Measurements from ENCODE around the gene CHD9.
"Not testable (repeated sequence)": the region's sequence is repeated elsewhere in the genome, so short reads cannot be mapped to it uniquely, and the experiment has no call there.

Gene CHD9

DNA sequence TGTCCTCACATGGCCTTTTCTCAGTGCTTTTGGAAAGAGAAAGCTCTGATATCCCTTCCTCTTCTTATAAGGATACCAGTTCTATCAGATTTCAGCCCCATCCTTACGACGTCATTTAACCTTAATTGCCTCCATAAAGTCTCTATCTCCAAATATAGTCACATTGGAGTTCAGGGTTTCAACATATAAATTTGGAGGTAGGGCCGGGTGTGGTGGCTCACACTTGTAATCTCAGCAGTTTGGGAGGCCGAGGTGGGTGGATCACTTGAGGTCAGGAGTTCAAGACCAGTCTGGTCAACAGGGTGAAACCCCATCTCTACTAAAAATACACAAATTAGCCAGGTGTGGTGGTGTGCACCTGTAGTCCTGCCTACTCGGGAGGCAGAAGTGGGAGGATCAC lies 7.3 kb upstream of the CHD9 start:
- not testable (repeated sequence) for DNase-seq

DNA sequence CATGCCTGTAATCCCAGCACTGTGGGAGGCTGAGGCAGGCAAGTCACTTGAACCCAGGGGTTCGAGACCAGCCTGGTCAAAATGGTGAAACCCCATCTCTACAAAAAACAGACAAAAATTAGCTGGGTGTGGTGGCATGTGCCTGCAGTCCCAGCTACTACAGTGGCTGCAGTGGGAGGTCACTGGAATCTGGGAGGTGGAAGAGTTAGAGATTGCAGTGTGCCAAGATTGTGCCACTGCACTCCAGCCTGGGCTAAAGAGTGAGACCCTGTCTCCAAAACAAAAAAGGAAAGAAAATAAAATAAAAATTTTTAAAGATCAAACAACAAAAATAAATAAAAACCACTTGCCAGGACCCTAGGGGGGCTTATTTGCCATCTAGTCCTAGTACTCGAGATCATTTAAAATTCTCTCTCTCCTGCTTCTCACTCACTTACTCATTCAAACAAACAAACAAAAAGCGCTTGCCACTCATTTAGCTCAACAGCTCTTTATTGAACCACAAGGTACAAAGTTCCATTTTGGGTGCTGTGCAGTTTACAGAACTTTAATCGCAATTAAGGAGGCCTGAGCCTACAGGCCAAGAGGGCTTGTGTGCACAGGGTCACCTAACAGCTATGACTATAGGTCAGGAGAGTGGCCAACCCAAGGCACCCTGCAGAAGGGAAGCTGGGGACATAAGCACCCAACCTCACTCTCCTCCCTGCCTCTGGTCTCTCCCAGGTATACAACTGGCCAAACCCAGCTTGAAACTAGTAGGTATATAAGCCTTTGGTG lies 6.5 kb upstream of the CHD9 start:
- no peak for DNase-seq

DNA sequence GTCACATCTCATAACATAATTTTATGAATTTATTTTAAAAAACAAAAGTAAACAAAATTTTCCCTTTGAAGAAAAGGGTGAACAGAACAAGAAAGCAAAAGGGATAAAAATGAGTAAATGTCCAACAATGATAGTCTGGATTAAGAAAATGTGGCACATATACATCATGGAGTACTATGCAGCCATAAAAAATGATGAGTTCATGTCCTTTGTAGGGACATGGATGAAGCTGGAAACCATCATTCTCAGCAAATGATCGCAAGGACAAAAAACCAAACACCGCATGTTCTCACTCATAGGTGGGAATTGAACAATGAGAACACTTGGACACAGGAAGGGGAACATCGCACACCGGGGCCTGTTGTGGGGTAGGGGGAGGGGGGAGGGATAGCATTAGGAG lies 3.5 kb upstream of the CHD9 start:
- DNase-seq: not testable (repeated sequence)

DNA sequence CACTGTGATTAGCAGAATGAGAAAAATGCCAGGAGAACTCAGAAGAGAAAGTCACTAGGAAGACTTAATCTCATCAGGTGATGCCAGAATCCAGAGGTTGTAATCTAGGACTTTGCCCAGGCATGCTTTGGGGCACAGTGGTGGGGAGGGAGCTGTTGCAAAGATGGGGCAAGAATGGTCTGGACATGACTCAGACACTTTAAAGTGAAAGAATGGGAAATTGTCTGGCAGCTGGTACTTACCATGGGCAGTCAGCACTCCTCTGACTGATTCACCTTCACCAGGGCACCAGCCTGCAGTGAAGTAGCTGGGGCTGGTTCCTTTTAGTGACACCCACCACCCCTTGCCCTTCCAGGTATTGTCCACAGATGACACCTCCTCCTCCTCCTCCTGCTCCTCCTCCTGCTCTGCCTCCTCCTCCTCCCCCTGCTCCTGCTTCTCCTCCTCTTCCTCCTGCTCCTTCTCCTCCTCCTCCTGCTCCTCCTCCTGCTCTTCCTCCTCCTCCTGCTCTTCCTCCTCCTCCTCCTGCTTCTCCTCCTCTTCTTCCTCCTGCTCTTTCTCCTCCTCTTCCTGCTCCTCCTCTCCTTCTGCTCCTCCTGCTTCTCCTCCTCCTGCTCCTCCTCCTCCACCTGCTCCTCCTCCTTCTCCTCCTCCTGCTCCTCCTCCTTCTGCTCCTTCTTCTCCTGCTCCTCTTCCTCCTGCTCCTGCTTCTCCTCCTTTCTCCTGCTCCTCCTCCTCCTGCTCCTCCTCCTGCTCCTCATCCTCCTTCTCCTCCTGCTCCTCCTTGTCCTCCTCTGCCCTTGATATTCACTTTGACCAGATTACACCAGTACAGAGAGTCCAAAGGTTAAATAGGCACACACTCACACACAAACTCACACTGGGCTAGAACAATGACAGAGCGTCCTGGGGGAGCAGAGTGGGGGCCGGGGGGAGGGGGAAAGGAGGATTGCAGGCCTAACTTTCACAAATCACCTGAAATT lies 2.0 kb upstream of the CHD9 start, which contains the start of gene CHD9NB:
Gene CHD9NB, minus strand, starts transcription at position 379 of the 983 bp plus-strand sequence. CDS start 8,739 bp downstream, outside the sequence.
- peak; percentile 11 for DNase-seq

DNA sequence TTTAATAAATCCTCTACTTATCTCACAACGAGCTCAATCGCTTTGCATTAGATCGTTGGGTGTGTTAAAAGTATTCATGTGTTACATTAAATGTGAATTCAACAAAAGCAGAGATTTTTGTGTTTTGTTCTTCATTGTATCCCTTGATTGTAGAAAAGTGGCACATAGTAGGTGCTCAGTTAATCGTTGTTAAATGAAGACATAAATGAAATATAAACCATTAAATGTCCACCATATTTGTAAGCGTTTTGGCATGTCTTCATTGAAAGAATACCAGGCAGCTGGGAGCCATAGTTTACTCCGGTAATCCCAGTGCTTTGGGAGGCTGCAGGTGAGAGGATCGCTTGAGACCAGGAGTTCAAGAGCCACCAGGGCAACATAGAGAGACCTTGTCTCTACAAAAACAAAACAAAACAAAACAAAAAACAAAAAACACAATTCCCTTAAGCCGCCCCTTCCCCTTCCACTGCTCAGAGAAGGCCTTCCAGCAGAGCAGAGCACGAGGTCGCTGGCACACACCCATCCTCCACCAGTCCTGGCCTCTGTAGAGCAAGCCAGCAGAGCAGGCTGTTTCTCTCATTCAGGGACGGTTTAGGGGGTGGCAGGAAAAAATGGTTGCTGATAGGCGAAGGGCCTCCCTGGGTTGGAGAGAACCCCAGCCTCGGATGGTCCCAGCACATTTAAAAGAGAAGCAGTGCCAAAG lies 673 bp upstream of the CHD9 start:
- no peak for DNase-seq

DNA sequence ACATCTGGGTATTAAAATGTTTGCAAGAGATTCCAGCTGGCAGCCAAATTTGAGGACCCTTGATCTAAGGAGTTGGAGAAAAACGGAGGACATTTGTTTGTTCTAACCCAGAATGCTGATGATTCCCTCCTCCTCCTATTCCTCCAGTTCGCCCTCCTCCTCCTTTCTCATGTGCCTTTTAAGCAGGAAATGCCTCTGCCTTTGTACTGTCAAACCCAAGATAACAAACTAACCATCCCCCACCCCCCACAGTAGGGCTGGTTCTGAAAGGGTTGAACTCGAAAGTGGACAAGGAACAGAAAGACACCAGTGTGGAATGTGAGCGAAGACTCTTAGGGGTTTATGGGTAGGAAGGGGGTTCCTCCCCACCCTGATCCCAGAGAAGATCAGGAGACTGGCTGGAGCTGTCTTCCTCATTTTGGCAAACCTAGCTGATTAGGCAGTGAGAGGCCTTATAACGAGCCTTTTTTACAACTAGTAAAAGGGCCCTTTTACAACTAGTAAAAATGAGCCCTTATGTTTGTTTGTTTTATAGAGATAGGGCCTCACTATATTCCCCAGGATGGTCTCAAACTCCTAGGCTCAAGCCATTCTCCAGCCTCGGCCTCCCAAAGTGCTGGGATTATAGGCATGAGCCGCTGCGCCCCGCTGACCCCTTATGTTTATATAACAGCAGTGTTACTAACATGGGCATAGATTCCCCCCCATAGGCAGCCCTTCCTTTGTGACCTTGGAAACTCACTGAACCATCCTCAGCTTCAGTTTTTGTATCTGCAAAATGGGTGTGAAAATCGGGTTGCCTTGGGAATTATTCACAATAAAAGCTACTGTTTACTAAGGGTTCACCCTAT lies 975 bp downstream of the CHD9 start:
- no peak for DNase-seq

DNA sequence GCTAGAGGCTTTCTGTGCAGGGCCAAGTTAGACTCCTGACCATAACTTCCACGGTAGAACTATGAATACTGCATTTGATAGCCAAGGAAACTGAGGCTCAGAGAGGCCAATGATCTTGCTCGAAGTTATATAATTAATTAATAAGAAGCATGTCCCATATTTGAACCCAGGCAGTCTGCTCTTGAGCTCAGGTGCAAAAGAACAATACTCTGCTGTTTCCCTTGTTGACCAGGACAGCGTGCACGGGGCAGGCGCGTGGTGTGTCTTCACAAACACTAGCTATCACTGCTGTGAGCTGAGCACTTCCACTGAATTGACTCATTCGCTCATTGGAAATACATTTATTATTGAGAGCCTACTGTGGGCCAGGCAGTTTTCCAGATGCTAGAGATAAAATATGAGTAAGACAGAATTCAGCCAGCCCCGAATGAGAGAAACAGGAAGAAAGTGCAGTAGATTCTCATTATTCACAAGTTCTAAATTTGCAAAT lies 1.6 kb downstream of the CHD9 start:
- DNase-seq: no peak

DNA sequence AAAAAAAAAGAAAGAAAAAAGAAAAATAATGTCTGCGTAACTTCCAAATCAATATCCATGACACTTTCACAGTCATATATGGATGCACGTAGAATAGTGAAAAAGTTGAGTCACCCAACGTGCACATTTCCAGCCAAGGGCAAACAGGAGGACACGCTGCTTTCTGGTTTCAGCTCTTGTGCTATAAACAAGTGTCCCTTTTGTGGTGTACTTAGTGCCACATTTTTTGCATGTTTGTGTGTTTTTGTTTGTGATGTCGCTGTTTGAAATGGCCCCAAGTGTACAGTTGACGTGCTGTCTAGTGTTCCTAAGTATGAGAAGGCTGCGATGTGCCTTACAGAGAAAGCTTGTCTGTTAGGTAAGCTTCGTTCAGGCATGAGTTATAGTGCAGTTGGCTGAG lies 2.9 kb downstream of the CHD9 start:
- DNase-seq: no peak

DNA sequence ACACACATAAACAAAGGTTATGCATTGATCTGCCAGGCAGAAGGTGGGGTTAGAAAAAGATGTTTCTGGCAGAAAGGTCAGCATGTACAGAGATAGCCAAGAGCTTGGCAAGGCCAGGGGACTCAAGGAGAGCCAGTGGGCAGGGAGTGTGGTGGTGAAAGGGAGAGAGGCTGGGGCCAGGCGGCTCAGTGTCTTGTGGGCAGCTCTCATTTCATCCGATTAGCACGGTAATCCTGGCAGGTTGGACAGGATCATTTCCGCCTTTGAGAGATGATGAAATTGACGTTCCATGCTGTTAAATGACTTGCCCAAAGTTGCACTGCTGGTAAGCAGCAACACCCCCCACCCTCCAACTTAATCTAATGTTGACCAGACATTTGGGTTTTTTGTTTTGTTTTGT lies 3.6 kb downstream of the CHD9 start:
- no peak for DNase-seq

DNA sequence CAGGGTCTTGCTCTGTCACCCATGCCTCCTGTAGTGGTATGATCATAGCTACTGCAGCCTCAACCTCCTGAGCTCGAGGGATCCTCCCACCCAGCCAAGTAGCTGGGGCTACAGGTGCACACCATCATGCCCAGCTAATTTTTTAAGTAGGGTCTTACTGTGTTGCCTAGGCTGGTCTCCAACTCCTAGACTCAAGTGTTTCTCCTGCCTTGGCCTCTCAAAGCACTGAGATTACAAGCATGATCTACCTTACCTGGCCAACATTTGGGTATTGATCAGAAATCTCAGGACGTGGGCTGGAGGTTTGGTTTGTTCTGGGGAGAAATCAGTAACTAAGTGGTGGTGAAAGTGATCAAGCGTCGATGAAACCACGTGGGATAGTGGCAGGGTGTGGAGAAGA lies 4.1 kb downstream of the CHD9 start:
- no peak for DNase-seq

DNA sequence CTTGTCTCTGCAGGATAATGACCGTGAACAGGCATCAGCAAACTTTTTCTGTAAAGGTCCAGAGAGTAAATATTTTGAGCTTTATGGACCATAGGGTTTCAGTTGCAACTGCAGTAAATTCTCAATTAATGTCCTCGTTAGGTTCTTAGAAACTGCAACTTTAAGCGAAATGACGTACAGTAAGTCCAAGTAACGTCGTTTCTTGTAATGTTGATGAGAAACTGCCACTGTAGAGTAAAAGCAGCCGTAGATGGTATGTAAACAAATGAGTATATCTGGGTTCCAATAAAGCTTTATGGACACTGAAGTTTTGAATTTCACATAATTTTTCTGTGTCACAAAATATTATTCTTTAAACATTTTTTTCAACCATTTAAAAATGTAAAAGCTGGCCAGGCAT lies 4.9 kb downstream of the CHD9 start:
- DNase-seq: no peak

DNA sequence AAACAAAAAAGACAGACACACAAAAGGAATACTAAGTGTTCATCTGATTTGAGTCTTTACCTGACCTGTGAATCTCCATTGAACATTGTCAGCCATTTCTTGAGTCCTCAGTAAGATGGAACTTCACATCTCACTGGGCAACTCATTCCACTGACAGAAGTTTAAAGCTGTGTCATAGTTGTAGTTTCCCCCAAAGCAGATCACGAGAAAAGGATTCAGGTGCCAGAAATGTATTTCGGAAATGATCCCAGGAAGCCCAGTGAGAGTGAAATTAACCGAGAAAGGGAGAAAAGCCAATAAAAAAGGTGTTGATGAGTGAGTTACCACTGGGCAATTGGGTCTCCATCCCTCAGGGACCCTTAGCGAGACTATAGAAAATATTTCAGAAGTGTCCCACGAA lies 6.5 kb downstream of the CHD9 start:
- DNase-seq: no peak

DNA sequence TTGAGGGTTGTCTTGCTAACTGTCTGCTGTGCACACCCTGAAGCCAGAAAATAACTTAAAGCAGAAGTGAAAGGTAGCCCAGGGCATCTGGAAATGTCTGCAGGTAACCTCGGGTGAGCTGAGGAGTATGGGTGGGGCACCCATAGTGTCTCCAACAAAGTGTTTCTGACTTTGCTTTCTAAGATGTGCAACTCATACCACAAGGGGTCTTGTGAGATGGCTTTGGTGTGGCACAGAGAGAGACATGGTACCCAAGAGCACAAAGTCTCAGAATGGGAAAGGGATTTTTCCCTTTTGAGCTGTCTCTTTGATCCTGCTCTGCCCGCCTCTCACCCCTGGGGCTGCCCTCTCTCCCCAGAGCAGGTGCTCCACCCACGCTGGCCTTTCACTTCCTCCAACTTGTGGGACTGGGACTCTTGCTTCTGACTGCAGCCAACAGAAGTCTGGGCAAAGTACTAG lies 6.9 kb downstream of the CHD9 start:
- no peak for DNase-seq

DNA sequence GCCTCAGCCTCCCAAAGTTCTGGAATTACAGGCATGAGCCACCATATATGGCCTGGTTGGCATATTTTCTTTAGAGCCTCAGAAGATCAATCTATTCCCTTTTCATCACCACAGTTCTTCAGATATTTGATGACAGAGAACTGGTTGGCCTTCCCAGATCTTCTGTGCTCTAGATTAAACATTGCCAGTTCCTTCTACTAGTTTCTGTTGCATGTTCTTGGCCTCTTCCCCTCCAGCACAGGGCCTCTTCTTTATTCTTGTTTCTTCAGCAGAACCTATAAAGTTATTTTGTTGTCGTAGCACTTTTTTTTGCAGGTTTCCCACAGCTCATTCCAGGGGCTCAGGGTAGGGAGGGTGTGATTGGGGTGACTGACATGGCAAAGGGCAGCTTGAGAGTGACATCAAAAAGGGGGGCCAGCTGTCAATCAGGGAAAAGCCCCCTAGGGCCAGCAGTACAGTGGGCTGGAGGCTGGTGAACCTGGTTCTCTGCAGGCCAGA lies 9.3 kb downstream of the CHD9 start:
- DNase-seq: no peak

DNA sequence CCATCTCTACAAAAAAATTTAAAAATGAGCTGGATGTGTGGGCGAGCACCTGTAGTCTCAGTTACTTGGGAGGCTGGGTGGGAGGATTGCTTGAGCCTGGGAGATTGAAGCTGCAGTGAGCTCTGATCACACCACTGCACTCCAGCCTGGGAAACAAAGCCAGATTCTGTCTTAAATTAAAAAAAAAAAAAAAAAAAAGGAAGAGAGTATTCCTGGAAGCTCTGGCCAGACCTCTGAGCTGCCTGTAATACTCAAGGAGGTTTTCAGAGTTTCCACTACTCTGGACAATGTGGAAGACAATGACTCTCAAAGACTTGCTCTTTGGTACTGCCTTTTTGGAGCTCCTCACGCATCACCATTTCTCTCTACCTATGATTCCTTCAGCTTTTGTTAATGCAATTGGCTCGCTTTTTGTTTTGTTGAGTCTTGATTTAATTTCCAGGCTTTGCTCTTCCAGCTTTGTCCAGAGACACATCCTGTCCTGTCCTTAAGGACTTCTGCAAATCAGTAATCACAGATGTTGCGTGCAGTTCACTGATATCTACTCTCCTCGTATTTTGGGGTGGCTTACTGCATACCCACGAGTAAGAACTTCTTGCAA lies 10.8 kb downstream of the CHD9 start:
- no peak for DNase-seq

DNA sequence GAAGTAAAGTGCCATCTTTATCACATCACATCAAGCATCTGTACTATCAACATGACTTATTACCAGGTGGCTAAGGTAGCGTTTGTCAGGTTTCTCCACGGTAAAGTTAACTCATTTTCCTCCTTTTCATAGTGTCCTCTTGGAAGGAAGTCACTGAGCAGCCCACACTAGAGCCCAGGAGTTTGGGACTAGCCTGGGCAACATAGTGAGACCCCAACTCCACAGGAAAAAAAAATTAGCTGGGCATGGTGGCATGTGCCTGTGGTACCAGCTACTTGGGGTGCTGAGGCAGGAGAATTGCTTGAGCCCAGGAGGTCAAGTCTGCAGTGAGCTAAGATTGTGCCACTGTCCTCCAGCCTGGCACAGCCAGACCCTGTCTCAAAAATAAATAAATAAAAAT lies 12.9 kb downstream of the CHD9 start:
- DNase-seq: no peak

DNA sequence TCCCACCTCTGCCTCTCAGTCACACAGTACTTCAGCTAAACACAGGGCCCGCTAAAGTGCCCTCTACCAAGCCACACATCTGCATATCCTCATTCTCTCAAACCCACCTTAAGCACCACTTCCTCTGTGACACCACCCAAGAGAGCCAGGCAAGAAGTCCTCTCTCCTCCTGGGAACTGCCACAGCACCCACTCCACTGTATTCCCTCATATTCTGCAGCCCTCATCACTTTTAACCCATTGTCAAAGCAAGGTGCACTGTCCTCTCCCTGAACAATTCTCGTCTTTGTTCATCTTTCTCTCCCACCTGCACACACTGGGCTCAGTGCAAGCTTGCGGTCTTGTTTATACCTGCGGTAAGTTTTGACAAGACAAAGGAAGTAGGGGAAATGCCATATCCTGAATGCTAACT lies 13.6 kb downstream of the CHD9 start:
- no peak for DNase-seq

DNA sequence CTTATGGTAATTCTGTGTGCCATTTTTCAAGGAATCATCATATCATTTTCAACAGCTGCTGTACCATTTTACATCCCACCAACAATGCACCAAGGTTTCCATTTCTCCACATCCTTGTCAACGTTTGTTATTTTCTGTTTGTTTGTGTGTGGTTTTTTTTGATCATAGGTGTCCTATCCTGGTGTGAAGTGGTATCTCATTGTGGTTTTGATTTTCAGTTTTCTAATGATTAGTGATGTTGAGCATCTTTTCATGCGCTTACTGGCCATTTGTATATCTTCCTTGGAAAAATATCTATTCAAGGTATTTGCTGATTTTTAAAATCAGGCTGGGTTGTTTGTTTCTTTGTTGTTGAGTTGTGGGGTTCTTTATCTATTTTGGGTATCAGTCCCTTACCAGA lies 15.0 kb downstream of the CHD9 start:
- no peak for DNase-seq

DNA sequence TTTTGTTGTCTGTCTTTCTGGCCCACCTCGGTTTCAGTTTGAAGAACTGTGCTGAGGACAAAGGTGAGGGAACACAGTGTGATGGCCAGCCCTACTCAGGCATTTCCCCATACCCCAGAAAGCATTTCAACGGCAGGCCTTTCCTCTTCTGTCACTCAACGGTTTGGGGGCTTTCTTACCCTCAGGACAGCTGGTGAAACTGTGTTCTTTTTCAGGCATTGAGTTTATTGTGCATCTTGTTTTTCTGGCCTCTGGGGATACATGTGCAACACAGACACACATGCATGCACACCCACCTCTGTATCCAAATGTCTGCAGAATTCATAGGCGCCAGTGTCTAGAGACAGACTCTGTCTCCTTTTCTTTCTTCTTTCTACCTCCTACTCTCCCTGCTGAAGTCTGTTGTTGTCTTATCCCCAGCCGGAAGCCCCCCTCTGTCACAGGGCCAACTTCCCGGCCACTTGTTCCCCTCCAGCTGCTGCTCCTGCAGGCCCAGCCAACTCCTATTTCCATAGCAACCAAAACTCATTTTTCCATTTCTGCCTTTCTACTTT lies 17.0 kb downstream of the CHD9 start:
- DNase-seq: no peak

DNA sequence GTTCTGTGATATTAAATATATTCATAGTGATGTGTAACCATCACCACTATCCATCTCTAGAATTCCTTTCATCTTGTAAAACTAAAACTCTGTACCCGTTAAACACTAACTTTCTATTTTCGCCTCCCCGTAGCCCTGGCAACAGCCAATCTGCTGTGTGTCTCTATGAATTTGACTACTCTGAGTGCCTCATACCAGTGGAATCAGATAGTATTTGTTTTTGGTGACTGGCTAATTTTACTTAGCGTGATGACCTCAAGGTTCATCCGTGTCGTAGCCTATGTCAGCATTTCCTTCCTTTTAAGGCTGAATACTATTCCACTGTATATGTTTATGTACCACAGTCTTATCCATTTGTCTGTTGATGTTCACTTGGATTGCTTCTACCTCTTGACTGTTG lies 18.2 kb downstream of the CHD9 start:
- no peak for DNase-seq

DNA sequence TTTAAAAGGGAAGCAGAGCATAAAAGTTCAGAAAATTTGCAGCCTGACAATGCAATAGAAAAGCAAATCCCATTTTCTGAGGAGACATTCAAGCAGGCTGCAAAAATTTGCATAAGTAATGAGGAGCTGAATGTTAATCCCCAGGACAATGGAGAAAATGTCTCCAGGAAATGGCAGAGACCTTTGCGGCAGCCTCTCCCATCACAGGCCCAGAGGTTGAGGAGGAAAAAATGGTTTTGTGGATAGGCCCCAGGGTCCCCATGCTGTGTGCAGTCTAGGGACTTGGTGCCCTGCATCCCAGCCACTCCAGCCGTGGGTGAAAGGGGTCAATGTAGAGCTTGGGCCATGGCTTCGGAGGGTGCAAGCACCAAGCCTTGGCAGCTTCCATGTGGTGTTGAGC lies 19.5 kb downstream of the CHD9 start:
- not testable (repeated sequence) for DNase-seq

Data from NCI-H146 (cell line).